NCI-H69 (cell line): ENCODE data around the gene ATP2B3.
"Not testable (repeated sequence)": the region's sequence is repeated elsewhere in the genome, so short reads cannot be mapped to it uniquely, and the experiment has no call there.

Experiments
- DNase-seq: peaks from one replicate; lab custom pipeline; 2025; lab: John Stamatoyannopoulos, UW

The ATP2B3 gene

GRCh38 chrX:153593811-153594500 is 76.5 kb downstream of the ATP2B3 start:
- no peak for DNase-seq

GRCh38 chrX:153595387-153595786 is 77.9 kb downstream of the ATP2B3 start:
- DNase-seq = no peak

- no peak for DNase-seq
These were observed 78.7 kb downstream of the ATP2B3 start for GRCh38 chrX:153595859-153596857.

GRCh38 chrX:153596981-153597750 is 79.7 kb downstream of the ATP2B3 start:
- DNase-seq = no peak

- peak; percentile 51 for DNase-seq
These were observed 81.2 kb downstream of the ATP2B3 start, which contains the start of gene CCNQ for GRCh38 chrX:153598541-153599191. Gene CCNQ (minus strand): TSS chrX:153599139. CDS start chrX:153599073, 66 bp downstream.

- DNase-seq = peak; percentile 92
These were observed 82.0 kb downstream of the ATP2B3 start for GRCh38 chrX:153599192-153600031.

GRCh38 chrX:153600032-153600373 is 82.6 kb downstream of the ATP2B3 start:
- peak; percentile 25 for DNase-seq

GRCh38 chrX:153600921-153601320 is 83.5 kb downstream of the ATP2B3 start:
- no peak for DNase-seq

- no peak for DNase-seq
These were observed 84.2 kb downstream of the ATP2B3 start for GRCh38 chrX:153601511-153602110.

- no peak for DNase-seq
These were observed 85.2 kb downstream of the ATP2B3 start for GRCh38 chrX:153602601-153603000.

GRCh38 chrX:153603131-153603656 is 85.8 kb downstream of the ATP2B3 start:
- DNase-seq = no peak

- not testable (repeated sequence) for DNase-seq
These were observed 87.4 kb downstream of the ATP2B3 start for GRCh38 chrX:153604666-153605380.

- no peak for DNase-seq
These were observed 89.1 kb downstream of the ATP2B3 start for GRCh38 chrX:153606503-153606902.

- DNase-seq = no peak
These were observed 90.9 kb downstream of the ATP2B3 start for GRCh38 chrX:153608376-153608775.

GRCh38 chrX:153608806-153609205 is 91.4 kb downstream of the ATP2B3 start:
- no peak for DNase-seq

- DNase-seq = peak; percentile 80
These were observed 92.7 kb downstream of the ATP2B3 start for GRCh38 chrX:153609917-153610835.

GRCh38 chrX:153610836-153611213 is 93.4 kb downstream of the ATP2B3 start:
- DNase-seq = no peak
